ENCODE results near the gene RDH5.

- TF ChIP-seq EP300 (IDR thresholded peaks at IDR 0.05) (no peak), POLR2A (IDR thresholded peaks at IDR 0.05) (no peak)
- TF ChIP-seq, protein P1, sequence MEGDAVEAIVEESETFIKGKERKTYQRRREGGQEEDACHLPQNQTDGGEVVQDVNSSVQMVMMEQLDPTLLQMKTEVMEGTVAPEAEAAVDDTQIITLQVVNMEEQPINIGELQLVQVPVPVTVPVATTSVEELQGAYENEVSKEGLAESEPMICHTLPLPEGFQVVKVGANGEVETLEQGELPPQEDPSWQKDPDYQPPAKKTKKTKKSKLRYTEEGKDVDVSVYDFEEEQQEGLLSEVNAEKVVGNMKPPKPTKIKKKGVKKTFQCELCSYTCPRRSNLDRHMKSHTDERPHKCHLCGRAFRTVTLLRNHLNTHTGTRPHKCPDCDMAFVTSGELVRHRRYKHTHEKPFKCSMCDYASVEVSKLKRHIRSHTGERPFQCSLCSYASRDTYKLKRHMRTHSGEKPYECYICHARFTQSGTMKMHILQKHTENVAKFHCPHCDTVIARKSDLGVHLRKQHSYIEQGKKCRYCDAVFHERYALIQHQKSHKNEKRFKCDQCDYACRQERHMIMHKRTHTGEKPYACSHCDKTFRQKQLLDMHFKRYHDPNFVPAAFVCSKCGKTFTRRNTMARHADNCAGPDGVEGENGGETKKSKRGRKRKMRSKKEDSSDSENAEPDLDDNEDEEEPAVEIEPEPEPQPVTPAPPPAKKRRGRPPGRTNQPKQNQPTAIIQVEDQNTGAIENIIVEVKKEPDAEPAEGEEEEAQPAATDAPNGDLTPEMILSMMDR (IDR thresholded peaks at IDR 0.05): no peak
Measured at GRCh38 chr12:55684761-55685370, 35.3 kb upstream of the RDH5 start.
